ENCODE measurements around the gene TMEM208. TPM values are rescaled to one million over a fixed set of nuclear protein-coding genes. Genes with fewer than 3 reads are reported as not detected.

TMEM208 gene
- total RNA-seq, 1 experiment from 2014 or later: 48.4 TPM

DNA sequence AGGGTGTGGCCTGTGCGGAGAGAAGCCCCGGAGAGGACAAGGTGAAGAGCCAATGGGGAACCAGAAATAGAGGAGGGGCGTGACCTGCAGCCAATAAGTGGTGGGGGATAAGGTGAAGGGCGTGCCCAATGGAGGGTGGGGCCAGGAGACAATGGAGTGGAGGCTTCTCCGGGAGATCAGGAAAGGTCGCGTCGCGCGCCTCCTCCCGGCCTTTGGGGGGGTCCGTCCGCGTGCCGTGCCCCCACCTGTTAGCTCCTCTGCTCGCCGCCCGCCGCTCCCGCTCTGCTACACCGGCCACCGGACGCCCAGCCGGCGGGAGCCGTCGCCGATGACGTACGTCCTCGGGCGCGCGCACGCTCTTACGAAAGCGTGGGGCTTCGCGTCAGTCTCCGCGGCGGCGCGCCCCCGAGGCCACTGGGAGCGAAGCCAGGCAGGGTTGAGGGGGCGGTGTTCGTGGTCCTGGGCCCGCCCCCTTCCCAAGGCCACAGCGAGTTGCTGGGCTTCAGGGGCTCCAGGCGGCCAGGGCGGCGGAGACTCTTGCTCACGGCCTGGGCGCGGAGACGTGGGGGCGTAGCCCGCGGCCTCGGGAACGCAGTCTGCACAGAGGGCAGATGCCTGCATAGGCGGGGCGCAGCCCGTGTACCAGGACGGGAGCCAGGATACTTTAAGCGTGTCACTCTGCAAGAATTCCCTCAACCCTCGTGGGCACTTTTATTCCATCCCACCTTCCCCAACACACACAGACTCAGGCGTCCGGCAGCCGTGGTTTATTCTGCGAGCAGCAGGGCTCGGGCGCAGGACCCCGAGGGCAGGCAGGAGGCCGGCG is 43.1 kb upstream of the TMEM208 start, which contains the start of gene MATCAP1 (continued):
- TF ChIP-seq USF2 (CRISPR knock-in tag; IDR thresholded peaks at IDR 0.05) (0 out of 2 replicates have a peak, but pooled peaks have one; percentile 31), MAX (CRISPR knock-in tag; IDR thresholded peaks at IDR 0.05) (peak; percentile 77), E2F5 (CRISPR knock-in tag; IDR thresholded peaks at IDR 0.05) (peak; percentile 39; the same call in 1 of the 2 replicates), MYBL2 (CRISPR knock-in tag; IDR thresholded peaks at IDR 0.05) (0 out of 2 replicates have a peak, but pooled peaks have one; percentile 29), TEAD1 (CRISPR knock-in tag; IDR thresholded peaks at IDR 0.05) (0 out of 2 replicates have a peak, but pooled peaks have one; percentile 13)

DNA sequence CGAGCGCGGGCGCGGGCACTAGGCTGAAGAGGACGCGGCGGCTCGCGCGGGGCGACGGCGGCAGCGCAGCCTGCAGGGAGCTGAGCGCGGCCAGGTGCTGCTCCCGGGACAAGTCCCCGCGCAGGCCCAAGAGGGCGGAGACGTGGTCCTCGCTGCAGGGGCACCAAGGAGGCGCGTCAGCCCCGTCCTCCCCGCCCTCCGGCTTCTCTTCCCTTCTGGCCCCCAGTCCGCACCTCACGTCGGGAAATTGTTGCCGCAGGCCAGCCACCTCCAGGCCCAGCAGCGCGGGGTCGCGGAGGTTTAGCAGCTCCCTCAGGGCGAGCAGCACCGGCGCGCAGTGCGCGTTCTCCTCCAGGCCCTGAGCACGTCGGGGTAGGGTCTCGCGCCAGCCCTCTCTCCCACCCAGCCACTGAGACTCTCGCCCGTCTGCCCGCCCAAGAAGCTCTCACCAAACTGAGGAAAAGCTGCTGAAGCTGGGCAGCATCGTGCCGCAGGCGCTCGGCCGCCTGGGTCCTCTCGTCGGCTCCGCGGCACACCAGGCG is 42.4 kb upstream of the TMEM208 start:
- CTCF ChIA-PET: interaction anchor here (0.5 to 4.4 kb wide), 34 partner anchors 10 to 910 kb away, joined by 3 to 88 read pairs (median 5); partner anchors contain the start of genes B3GNT9, CES3, ELMO3 and FBXL8
- H3K27me3 Mint-ChIP-seq (ENCODE audit: low read depth): peaks cover 29% of the 10 kb centered on the region
- DNase-seq (ENCODE audit: low spot score): peak; percentile 45
- no peaks in the 10 kb centered on the region for H3K36me3 Mint-ChIP-seq
- no peak overlapping the region for H3K27ac Mint-ChIP-seq
- H3K4me3 Mint-ChIP-seq: peak overlapping the region; percentile 82
- POLR2A ChIA-PET: interaction anchor here (1.2 to 2.1 kb wide), 5 partner anchors 9 to 34 kb away, joined by 3 to 8 read pairs (median 6); partner anchors contain the start of genes B3GNT9 and NOL3
- H3K9me3 Mint-ChIP-seq: no peaks in the 10 kb centered on the region
- TF ChIP-seq FOXP1 (CRISPR knock-in tag; IDR thresholded peaks at IDR 0.05; ENCODE audit: borderline replicate concordance) (0 out of 2 replicates have a peak, but pooled peaks have one; percentile 32), KAT7 (CRISPR knock-in tag; IDR thresholded peaks at IDR 0.05; ENCODE audit: borderline replicate concordance) (no peak)
- ATAC-seq: no peak
- H3K4me1 Mint-ChIP-seq: peaks cover 17% of the 10 kb centered on the region

- Mint-ChIP-seq H3K9me3 (no peaks in the 10 kb centered on the region), H3K4me3 (peak overlapping the region; percentile 82), H3K27ac (no peak overlapping the region), H3K4me1 (peaks cover 19% of the 10 kb centered on the region), H3K36me3 (no peaks in the 10 kb centered on the region), H3K27me3 (ENCODE audit: low read depth) (peaks cover 29% of the 10 kb centered on the region)
- ChIA-PET POLR2A (interaction anchor here (1.2 to 2.1 kb wide), 5 partner anchors 10 to 34 kb away, joined by 3 to 8 read pairs (median 6); partner anchors contain the start of genes B3GNT9 and NOL3), CTCF (interaction anchor here (0.5 to 4.4 kb wide), 38 partner anchors 10 to 355 kb away, joined by 3 to 88 read pairs (median 4); partner anchors contain the start of genes B3GNT9, CES3, ELMO3 and FBXL8)
- DNase-seq (ENCODE audit: low spot score) (peak; percentile 98), ATAC-seq (peak; percentile 50)
- TF ChIP-seq ZNF532 (CRISPR knock-in tag; IDR thresholded peaks at IDR 0.05; ENCODE audit: borderline replicate concordance) (no peak), NR3C1 (CRISPR knock-in tag; conservative IDR thresholded peaks at IDR 0.05; ENCODE audit: low read depth) (no peak), ZNF232 (CRISPR knock-in tag; IDR thresholded peaks at IDR 0.05) (peak; percentile 93), MYBL2 (CRISPR knock-in tag; IDR thresholded peaks at IDR 0.05) (no peak), KAT7 (CRISPR knock-in tag; IDR thresholded peaks at IDR 0.05; ENCODE audit: borderline replicate concordance) (no peak), OVOL2 (CRISPR knock-in tag; IDR thresholded peaks at IDR 0.05; ENCODE audit: borderline replicate concordance) (no peak), ZBTB43 (CRISPR knock-in tag; IDR thresholded peaks at IDR 0.05) (no peak), TCF7 (CRISPR knock-in tag; IDR thresholded peaks at IDR 0.05; ENCODE audit: low read depth) (peak; percentile 62; the same call in 1 of the 2 replicates), CTCF (IDR thresholded peaks at IDR 0.05) (peak; percentile 47; the same call in 1 of the 2 replicates), CBFB (CRISPR knock-in tag; IDR thresholded peaks at IDR 0.05; ENCODE audit: low read depth) (no peak), GRHL2 (CRISPR knock-in tag; IDR thresholded peaks at IDR 0.05; ENCODE audit: insufficient replicate concordance, severe bottlenecking) (no peak)
- TF ChIP-seq, protein P1, sequence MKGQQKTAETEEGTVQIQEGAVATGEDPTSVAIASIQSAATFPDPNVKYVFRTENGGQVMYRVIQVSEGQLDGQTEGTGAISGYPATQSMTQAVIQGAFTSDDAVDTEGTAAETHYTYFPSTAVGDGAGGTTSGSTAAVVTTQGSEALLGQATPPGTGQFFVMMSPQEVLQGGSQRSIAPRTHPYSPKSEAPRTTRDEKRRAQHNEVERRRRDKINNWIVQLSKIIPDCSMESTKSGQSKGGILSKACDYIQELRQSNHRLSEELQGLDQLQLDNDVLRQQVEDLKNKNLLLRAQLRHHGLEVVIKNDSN (CRISPR knock-in tag; IDR thresholded peaks at IDR 0.05): peak; percentile 66; the same call in 1 of the 2 replicates
Observed at GRCh38 chr16:67184995-67185650, 41.8 kb upstream of the TMEM208 start.

Data from WTC11 (cell line).